ACHN (cell line): ENCODE measurements around the gene EXPH5.
A peak's percentile ranks its signal among the peaks of the same experiment; 100 is the strongest.
"Not testable (repeated sequence)": the region's sequence is repeated elsewhere in the genome, so short reads cannot be mapped to it uniquely, and the experiment has no call there.

Experiments used
- DNase-seq: peaks from one replicate; pipeline ENCODE4 v3.0.0-alpha.2; 2015
- in situ Hi-C: cut with HindIII; loops from 2 replicates; pipeline ENCODE4 v1.10.0; 2017; ENCODE audit warnings: low sequenced_read_pairs, low pct_ligation_motif_present, low pct_unique_long_range_greater_than_20kb

Gene EXPH5

DNA sequence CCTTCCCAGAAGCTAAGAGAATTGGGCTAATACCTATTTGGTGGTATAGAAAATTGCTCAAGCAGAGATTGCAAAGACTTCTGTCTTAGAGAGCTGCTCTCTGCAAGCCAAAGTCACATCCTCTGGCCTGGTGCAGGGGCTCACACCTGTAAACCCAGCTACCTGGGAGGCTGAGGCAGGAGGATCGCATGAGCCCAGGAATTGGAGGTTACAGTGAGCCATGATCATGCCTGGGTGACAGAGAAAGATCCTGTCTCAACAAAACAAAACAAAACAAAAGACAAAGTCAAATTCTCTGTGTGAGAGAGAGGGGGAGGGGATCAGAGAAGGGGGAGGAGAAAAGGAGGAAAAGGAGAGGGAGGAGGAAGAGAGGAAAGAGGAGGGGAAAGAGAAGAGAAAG is 15.0 kb upstream of the EXPH5 start:
- no peak for DNase-seq

DNA sequence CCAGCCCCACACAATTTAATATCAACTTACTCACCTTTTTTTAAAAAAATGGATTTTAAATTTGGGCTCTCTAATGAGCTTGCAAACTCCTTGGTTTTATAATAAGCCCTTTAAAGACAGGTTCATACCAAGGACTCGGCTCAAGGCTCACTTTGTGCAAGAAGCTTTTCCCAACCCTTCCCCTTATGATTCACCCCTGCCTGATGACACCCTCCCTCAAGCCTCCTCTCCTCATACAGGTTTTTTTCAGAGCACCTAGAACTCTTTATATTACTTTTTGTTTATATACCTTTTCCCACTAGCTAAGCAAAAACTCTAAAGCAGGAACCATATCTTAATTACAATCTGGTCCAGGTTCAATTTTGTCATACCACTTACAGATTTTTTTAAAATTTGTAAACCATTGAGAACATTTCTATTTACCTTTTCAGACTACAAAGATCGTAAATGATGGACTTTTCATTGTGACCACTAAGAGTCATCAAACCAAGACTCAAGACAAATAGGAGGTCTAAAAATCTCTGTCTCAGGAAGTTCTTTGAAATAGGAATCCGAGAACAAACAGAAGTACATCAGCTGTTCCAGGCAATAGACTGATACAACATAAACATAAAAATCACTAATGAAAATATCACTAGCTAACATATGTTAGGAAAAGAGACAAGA is 13.1 kb upstream of the EXPH5 start:
- DNase-seq: no peak
- in situ Hi-C loops: no loop called here

More for the DNA sequence above, 15.0 kb upstream of the EXPH5 start:
- in situ Hi-C loops: no loop called here

DNA sequence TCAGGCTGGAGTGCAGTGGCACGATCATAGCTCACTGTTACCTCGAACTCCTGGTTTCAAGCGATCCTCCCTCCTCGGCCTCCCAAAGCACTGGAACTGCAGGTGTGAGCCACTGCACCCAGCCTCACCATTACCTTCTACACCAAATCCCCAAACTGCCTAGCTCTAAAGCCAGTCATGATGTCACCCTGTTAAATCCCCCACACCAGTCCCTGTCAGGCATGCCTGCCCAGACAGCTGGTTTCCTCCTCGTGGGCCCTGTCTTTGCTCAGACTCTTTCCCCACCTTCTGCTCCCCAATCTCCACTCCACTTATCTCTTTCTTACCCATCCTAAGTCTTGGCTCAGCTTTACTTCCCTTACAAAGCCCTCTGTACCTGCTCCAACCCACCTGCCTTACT is 12.5 kb upstream of the EXPH5 start:
- no peak for DNase-seq
- in situ Hi-C loops: no loop called here

DNA sequence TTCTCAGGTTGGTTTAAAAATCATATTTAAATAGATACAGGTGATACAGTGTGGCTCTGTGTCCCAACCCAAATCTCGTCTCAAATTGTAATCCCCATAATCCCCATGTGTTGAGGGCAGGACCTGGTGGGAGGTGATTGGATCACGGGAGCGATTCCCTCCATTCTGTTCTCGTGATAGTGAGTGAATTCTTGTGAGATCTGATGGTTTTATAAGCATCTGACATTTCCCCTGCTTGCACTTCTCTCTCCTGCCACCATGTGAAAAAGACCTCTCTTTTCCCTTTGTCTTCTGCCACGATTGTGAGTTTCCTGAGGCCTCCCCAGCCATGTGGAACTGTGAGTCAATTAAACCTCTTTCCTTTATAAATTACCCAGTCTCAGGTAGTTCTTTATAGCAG is 9.2 kb upstream of the EXPH5 start:
- in situ Hi-C loops, DNase-seq: not testable (repeated sequence)

DNA sequence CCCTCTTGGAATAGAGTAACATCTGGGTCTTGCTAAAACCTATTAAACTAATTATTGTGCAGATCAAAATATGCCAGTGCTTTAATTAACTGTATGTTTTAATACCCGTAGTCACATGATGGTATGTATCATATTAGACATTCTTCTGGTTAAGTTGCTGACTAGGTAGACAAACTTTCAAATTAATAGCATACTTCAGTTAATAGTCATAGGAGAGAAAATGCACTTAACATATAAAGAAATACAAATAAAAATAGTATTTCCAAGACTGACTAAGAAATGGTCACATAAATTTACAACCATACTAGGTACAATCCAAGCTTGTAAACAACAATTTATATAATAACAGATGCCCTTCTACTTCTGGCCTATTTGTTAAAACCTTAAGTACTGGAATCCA is 7.6 kb upstream of the EXPH5 start:
- in situ Hi-C loops: no loop called here
- no peak for DNase-seq

DNA sequence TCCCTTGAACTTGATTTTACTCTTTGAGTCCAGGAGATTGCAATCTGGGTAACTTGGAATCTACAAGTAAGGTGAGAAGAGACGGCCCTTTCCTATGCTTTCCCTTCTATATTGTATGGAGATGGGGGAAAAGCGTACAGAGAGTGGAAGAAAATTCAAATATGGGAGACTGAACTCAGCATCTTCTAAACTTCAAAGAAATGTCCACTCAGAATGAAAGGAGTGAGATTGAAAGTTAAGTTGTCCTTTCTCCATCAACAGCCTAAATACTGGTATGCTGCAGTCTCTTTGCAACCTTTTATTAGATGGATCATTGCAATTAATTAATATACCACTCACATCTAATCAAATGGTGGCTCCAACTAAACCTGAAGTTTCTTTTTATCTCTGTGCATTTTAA is 6.4 kb upstream of the EXPH5 start:
- in situ Hi-C loops: no loop called here
- no peak for DNase-seq

DNA sequence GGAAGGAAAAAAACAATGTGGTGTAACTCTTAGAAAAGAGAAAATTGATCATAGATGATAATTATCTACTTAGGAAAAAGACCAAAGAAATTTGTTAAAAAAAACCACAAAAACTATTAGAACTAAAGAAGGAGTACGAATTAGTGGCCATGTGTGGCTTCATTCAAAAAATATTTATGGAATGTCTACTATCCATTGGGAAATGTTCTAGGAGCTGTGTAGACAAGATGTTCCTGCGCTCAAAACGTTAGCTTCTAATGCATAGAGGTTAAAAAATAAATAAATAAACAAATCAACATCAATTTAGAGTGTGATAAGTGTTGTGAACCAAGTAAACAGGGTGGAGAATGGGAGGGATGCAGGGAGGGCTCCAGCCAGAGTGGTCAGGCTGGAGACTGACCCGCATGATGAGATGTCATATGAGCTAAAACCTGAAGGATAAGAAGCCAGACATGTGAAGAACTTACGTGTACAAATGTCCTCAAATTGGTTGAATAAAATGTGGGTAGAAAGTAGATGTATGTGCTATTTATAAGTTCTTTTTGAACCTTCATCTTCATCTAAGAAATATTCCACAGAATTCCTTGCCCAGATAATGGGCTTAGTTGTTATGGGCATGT is 4.3 kb upstream of the EXPH5 start:
- in situ Hi-C loops: no loop called here
- DNase-seq: no peak

DNA sequence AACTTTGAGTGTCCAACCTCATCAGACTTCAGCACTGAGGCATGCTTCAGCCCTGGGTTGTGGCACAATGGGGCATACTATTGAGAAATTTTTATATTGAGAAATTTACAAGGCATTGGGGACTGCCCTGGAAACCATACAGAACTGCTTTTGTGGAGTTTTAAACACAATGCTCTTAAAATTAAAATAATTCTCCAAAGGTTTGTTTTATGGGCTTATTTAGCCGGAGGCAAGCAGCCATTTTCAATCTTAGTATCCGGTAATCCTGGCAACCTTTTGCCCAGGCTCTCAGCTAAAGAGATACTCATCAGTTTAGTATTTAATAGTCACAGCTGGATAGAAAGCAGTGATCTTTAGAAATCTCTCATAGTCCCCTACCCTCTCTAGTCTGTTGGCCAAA is 3.1 kb upstream of the EXPH5 start:
- no peak for DNase-seq
- in situ Hi-C loops: no loop called here

DNA sequence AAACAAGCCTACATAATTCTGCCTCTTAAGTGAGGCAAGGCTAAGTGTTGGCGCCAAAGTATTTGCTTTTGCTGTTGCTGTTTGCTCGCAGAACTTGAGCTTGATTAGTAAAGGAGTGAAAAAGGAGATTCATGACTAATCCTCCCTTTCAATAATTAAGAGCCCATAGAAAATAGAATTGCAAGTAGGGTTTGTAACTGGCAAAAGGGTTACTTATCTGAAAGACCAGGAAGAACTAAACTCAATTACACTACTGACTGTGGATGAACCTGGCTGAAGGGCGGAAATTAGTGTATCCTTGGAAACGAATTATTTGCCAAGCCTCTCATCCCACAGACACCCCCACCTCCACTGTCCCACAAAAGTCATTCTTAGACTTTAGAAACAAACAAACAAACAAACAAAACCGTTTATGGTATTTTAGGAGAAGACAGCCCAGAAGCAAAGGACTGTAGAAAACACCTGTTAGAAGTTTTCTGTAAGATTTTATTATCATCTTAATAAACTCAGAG is 411 bp upstream of the EXPH5 start:
- in situ Hi-C loops: no loop called here
- no peak for DNase-seq

DNA sequence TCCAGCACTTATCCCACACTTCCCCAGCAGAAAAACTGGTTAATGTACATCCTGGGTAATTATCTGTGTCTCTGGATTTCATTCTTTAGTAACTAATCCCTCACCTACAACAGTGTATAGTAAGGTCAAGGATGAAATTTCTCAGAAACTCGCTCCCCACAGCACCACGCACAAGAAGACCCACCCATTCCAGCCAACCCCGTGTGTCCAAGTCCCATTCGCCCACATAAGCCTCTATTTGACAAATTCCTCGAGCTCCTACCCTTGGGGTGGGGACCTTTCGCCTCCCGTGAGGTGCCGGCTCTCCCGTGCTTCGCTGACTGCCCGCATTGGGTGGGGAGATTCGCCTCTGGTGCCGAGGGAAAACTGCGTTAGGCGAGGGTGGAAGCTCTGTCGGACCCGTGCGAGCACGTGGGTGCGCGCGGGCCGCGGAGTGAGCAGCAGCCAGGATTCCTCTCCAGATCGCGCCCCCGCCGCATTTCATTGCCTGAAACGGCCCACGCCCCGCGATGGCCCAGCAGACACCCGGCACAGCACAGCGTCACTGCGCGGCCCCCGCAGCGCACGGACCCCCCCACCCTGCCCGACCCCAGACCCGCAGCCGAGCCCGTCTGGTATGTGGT is 866 bp downstream of the EXPH5 start:
- in situ Hi-C loops: no loop called here
- peak; percentile 33 for DNase-seq

DNA sequence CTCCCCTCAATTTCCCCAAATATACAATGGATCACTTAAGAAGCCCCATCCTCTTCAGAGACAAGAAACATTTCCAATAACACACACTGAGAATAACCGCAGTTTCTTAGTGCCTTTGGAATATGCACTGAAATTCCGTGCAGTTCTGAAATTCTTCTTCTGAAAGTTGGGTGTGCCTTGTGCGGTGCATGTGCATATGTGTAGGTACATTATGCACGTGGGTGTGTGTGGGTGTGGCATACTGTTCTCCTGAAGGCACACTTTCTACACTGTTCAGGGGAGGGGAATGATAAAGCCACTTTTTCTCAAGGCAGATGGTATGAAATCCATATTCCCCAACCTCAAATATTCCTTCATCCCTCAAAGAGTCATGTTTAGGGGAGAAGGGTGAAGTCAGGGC is 1.7 kb downstream of the EXPH5 start:
- no peak for DNase-seq
- in situ Hi-C loops: no loop called here

DNA sequence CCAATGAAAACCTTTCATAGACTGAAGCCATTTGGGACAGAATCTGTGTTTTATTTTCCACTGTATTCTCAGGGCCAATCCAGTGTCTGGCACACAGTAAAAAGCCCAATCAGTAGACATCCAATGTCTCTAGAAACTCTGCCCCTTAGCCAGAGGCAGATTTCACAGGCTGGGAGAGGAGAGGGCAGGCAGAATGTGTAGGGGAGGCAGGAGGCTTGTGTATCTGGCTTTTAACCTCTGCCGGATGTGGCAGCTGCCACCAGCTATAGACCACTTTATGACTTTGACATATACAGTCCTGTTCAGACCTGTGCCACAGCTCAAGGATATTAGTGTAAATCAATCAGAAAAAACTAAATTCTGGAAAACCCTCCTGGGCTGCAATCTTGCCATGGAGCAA is 4.4 kb downstream of the EXPH5 start:
- in situ Hi-C loops: no loop called here

DNA sequence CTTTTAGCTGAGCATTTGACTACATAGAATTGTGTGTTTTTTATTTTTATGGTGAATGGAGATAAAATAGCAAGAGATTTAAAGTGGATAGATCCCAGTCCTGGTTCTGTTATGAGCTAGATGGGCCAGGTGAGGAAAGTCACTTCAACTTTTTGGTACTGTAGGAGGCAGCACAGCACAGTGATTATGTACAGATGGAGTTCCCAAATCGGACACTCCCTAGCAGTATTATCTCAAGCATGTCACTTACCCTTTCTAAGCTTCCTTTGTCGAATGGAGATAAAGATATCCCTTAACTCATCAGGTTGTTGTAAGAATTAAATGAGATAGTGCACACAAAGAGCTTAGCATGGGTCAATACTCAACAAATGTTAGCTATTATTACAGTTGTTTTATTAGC is 5.3 kb downstream of the EXPH5 start:
- in situ Hi-C loops: no loop called here
- DNase-seq: no peak

More for the DNA sequence above, 4.4 kb downstream of the EXPH5 start:
- no peak for DNase-seq

DNA sequence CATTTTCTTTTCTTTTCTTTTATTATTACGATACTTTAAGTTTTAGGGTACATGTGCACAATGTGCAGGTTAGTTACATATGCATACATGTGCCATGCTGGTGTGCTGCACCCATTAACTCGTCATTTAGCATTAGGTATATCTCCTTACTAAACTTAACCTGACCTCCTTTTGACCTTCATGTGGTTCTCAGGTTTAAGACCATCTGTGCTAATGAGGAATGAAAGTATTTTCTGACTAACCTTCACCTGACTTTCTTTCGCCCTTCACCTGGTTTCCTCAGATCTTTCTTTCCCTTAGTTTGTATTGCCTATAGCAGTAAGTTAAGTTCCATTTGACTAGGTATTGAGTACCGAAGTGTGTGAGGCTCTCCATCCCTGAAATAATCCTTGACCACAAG is 6.5 kb downstream of the EXPH5 start:
- no peak for DNase-seq
- in situ Hi-C loops: no loop called here

DNA sequence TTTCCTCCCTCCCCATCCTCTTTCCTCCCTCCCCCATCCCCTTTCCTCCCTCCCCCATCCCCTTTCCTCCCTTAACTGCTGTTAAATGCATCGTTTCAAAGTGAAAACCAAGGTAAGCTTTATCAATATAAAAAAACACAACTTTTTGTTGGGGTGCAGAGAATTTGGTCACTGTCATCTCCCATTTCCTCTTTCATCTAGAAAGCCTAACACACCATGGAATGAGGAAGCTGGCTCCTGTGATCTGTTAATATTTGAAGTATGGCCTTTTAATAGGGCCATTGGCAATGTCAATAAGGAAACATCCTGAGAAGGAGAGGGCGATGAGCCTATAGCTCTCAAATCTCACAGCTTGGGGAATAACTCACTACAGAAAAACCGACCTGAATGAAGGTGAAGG is 7.0 kb downstream of the EXPH5 start:
- in situ Hi-C loops: no loop called here
- no peak for DNase-seq

DNA sequence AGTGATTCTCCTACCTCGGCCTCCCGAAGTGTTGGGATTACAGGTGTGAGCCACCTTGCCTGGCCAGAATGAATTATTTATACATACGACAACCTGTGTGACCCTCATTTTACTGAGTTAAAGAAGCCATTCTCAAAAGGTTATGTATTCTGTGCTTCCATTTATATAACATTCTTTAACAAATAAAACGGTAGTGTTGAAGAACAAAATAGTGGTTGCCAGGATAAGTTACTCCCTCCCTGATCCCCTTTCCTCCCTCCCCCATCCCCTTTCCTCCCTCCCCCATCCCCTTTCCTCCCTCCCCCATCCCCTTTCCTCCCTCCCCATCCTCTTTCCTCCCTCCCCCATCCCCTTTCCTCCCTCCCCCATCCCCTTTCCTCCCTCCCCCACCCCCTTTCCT is 7.4 kb downstream of the EXPH5 start:
- in situ Hi-C loops, DNase-seq: not testable (repeated sequence)

DNA sequence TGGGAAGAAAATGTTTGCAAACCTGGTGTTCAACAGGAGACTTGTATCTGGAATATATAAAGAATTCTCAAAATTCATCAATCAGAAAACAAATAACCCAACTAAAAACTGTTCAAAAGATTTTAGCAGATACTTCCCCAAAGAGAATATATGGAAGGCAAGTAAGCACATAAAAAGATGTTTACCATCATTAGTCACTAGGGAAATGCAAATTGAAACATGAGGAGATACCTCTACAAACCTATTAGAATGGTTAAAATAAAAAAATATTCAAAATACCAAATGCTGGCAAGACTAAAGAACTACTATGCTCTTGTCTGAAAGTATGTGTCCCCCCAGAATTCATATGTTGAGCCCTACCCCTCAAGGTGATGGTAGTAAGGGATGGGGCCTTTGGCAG is 8.6 kb downstream of the EXPH5 start:
- in situ Hi-C loops: no loop called here
- no peak for DNase-seq

DNA sequence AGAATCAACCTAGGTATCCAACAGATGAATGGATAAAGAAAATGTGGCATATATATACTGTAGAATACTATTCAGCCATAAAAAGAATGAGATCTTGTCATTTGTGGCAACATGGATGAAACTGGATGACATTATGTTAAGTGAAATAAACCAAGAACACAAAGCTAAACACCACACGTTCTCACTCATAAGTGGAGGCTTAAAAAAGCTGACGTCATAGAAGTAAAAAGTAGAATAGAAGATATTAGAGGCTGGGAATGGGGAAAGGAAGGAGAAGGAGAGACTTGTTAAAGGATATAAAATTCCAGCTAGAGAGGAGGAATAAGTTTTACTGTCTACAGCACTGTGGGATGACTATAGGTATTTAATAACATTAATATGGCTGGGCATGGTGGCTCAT is 12.9 kb downstream of the EXPH5 start:
- no peak for DNase-seq
- in situ Hi-C loops: no loop called here

DNA sequence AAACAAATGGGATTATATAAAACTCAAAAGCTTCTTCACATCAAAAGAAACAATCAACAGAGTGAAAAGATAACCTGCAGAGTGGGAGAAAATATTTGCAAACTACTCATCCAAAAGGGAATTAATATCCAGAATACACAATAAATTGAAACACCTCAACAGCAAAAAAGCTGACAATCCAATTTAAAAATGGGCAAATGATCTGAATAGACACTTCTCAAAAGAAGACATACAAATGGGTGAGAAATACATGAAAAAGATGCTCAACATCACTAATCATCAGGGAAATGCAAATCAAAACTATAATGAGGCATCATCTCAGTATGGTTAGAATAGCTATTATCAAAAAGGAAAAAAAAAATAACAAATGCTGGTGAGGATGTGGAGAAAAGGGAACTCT is 13.5 kb downstream of the EXPH5 start:
- no peak for DNase-seq
- in situ Hi-C loops: no loop called here

DNA sequence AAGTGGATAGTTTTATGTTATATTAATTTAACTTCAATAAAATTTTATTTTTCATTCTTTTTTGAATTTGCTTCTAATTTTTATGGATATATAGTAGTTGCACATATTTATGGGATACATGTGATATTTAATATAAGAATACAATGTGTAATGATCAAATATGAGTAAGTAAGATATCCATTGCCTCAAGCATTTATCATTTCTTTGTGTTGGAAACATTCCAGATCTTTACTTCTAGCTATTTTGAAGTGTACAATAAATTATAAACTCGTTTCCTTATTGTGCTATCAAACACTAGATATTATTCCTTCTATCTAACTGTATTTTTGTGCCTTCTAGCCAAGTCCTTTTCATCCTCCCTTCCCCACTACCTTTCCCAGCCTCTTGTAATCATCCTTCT is 17.0 kb downstream of the EXPH5 start:
- DNase-seq: no peak
- in situ Hi-C loops: no loop called here
